DND-41 (cell line): ENCODE data around the gene ADGRB3.

Experiments
- ATAC-seq: fragments of 200-7000 bp; cut with Tn5 transposase; 3 replicates; pipeline ENCODE4 v1.9.1; 2021; ENCODE audit warnings: low read depth; ENCODE audit not compliant: insufficient read depth
- DNase-seq: peaks from one replicate; pipeline ENCODE4 v3.0.0-alpha.2; 2020
- H2AFZ ChIP-seq: 2 replicates; pipeline ENCODE4 v1.6.0; 2012; ENCODE audit warnings: low read depth, low read length
- H3K27ac ChIP-seq: 2 replicates; pipeline ENCODE4 v1.5.1; 2012; ENCODE audit warnings: low read length, inconsistent platforms
- H3K27me3 ChIP-seq: fragments of 200-600 bp; sonication (generic); 2 replicates; pipeline ENCODE4 v1.6.0; 2012; ENCODE audit warnings: low read length, mild to moderate bottlenecking, inconsistent platforms; ENCODE audit not compliant: insufficient read depth, poor library complexity
- H3K36me3 ChIP-seq: 2 replicates; pipeline ENCODE4 v1.5.1; 2012; ENCODE audit warnings: low read length, inconsistent platforms; ENCODE audit not compliant: insufficient read depth
- H3K4me1 ChIP-seq: 2 replicates; pipeline ENCODE4 v1.5.1; 2012; ENCODE audit warnings: mild to moderate bottlenecking, low read length; ENCODE audit not compliant: insufficient read depth
- H3K4me2 ChIP-seq: 2 replicates; pipeline ENCODE4 v1.6.0; 2012; ENCODE audit warnings: mild to moderate bottlenecking, moderate library complexity, low read length, inconsistent platforms; ENCODE audit not compliant: insufficient read depth
- H3K4me3 ChIP-seq, 2 experiments: fragments of 200-600 bp in 1 of 2; shearing (Covaris generic) in 1 of 2; 2 replicates each; pipeline ENCODE4 v1.5.1; 2012 to 2016; ENCODE audit warnings: inconsistent platforms in 2 of 2, low read length in 2 of 2, mild to moderate bottlenecking in 2 of 2, low read depth in 1 of 2, moderate library complexity in 1 of 2
- H3K79me2 ChIP-seq: 2 replicates; pipeline ENCODE4 v1.6.0; 2012; ENCODE audit warnings: low read length, inconsistent platforms; ENCODE audit not compliant: insufficient read depth
- H3K9ac ChIP-seq: 2 replicates; pipeline ENCODE4 v1.6.0; 2012; ENCODE audit warnings: low read depth, mild to moderate bottlenecking, inconsistent platforms, low read length, moderate library complexity
- H3K9me3 ChIP-seq: 2 replicates; pipeline ENCODE4 v1.5.1; 2012; ENCODE audit warnings: low read length, moderate library complexity, mild to moderate bottlenecking, inconsistent platforms; ENCODE audit not compliant: insufficient read depth, severe bottlenecking
- H4K20me1 ChIP-seq: 2 replicates; pipeline ENCODE4 v1.6.0; 2012; ENCODE audit warnings: low read length; ENCODE audit not compliant: insufficient read depth
- EZH2 ChIP-seq: IDR thresholded peaks from 3 replicates; pipeline ENCODE4 v1.6.1; 2012; ENCODE audit warnings: borderline replicate concordance, low read depth, mild to moderate bottlenecking, moderate library complexity, low read length, inconsistent platforms; ENCODE audit not compliant: severe bottlenecking
- TF ChIP-seq, protein P1 (sequence below): IDR thresholded peaks from 2 replicates; pipeline ENCODE4 v1.5.1; 2012; ENCODE audit warnings: borderline replicate concordance, low read length, moderate library complexity, mild to moderate bottlenecking; ENCODE audit not compliant: poor library complexity, severe bottlenecking; ENCODE audit errors: extremely low read depth

ADGRB3 gene

DNA sequence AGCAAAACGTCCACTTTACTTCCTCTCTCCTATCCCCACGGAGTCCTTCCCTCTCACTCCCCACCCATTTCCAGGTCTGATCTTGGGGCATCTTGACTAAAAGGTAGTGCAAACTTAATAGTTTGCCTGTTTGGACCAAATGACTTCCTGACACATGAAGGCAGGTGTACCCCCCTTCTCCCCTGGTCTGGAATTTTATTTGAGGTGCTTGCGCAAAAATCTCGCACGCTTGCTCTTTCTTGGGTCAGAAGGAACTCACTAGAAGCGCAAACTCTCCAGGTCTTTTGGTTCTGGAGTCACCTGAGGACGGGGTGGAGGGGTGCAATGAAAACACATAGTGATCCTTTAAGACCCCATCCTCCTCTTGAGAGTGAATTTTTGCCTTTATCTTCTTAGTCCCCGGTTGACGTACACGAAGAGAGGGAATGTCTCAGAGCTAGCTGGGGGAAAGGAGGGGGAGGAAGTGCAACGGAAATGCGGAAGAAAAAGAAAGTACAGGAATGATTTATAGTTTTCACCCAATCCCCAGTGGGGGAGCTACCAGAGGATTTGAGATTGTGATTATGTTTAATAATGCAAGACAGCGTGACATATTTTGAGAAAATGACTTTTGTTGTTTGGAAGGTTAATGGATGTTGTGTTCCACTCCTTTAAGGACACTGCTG, 4.9 kb downstream of the ADGRB3 start:
- TF ChIP-seq EZH2 = no peak
- TF ChIP-seq, protein P1, sequence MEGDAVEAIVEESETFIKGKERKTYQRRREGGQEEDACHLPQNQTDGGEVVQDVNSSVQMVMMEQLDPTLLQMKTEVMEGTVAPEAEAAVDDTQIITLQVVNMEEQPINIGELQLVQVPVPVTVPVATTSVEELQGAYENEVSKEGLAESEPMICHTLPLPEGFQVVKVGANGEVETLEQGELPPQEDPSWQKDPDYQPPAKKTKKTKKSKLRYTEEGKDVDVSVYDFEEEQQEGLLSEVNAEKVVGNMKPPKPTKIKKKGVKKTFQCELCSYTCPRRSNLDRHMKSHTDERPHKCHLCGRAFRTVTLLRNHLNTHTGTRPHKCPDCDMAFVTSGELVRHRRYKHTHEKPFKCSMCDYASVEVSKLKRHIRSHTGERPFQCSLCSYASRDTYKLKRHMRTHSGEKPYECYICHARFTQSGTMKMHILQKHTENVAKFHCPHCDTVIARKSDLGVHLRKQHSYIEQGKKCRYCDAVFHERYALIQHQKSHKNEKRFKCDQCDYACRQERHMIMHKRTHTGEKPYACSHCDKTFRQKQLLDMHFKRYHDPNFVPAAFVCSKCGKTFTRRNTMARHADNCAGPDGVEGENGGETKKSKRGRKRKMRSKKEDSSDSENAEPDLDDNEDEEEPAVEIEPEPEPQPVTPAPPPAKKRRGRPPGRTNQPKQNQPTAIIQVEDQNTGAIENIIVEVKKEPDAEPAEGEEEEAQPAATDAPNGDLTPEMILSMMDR = no peak
- Histone ChIP-seq H3K79me2 (no peaks in the 10 kb centered on the region), H3K4me1 (no peaks in the 10 kb centered on the region), H3K9me3 (no peaks in the 10 kb centered on the region), H3K4me2 (no peak overlapping the region), H3K27ac (no peak overlapping the region), H2AFZ (no peak overlapping the region), H3K9ac (no peak overlapping the region), H3K27me3 (no peaks in the 10 kb centered on the region), H4K20me1 (no peaks in the 10 kb centered on the region), H3K36me3 (no peaks in the 10 kb centered on the region), H3K4me3 (no peak overlapping the region)
- ATAC-seq (no peak), DNase-seq (no peak)

DNA sequence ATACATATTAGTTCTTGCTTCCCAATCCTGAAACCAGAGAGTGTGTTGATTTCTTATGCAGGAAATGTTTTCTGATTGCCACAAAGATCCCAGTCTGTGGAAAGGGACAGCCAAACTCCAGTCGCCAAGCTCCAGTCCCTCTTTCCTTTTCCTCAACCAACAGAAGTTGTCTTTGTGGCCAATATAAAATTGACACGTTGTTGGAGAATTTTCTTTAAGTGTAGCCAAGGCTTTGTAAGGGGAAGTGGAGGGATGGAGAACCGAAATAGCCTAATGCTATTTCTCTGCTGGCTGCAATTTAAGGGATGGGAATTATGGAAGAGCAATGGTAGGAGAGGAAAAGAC, 5.4 kb downstream of the ADGRB3 start:
- Histone ChIP-seq H3K27ac (no peak overlapping the region), H4K20me1 (no peaks in the 10 kb centered on the region), H3K9me3 (no peaks in the 10 kb centered on the region), H3K36me3 (no peaks in the 10 kb centered on the region), H3K9ac (no peak overlapping the region), H3K4me3 (no peak overlapping the region), H3K79me2 (no peaks in the 10 kb centered on the region), H3K4me1 (no peaks in the 10 kb centered on the region), H3K4me2 (no peak overlapping the region), H3K27me3 (no peaks in the 10 kb centered on the region), H2AFZ (no peak overlapping the region)
- TF ChIP-seq, protein P1 = no peak
- no peak for TF ChIP-seq EZH2
- ATAC-seq (no peak), DNase-seq (no peak)

DNA sequence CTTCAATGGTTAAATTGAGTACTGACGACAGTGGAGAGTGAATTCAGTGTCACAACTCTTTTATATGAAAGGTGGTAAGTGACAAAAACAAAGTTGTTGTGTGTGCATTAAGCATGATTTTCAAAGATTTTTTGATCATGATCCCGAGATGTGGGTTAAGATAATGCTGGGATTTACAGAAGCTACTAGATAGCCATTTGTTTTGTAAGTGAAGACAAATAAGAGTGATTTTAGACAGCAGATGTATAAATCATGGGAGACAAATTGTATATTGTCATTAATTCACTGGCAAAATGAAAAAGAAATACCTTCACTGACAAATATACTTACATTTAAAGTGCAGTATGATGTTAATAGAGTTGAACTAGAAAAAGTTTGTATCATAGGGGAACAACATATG, 6.1 kb downstream of the ADGRB3 start:
- no peaks in the 10 kb centered on the region for H3K9me3 ChIP-seq
- DNase-seq = no peak
- H3K36me3 ChIP-seq = no peaks in the 10 kb centered on the region
- H3K4me3 ChIP-seq = no peak overlapping the region
- no peak for ATAC-seq
- H3K4me1 ChIP-seq = no peaks in the 10 kb centered on the region
- no peaks in the 10 kb centered on the region for H4K20me1 ChIP-seq
- TF ChIP-seq, protein P1 = no peak
- no peak for TF ChIP-seq EZH2
- no peak overlapping the region for H3K4me2 ChIP-seq
- no peaks in the 10 kb centered on the region for H3K27me3 ChIP-seq
- H3K79me2 ChIP-seq = no peaks in the 10 kb centered on the region
- no peak overlapping the region for H3K27ac ChIP-seq
- H3K9ac ChIP-seq = no peak overlapping the region
- H2AFZ ChIP-seq = no peak overlapping the region
